HepG2 (cell line): ENCODE measurements around the gene LRRC8D. TPM values are rescaled to one million over a fixed set of nuclear protein-coding genes. Genes with fewer than 3 reads are reported as not detected.

ENCODE experiments used
- ATAC-seq: fragments of 200-7000 bp; cut with Tn5 transposase; 3 replicates; pipeline ENCODE4 v1.9.1; 2020; ENCODE audit warnings: mild to moderate bottlenecking, moderate library complexity
- BruUV-seq: library from RNA; stranded (reverse); fragments of 400-500 nt; replicated peaks from 2 replicates; lab custom pipeline; 2021; lab: Mats Ljungman, UMichigan
- CTCF ChIA-PET: fragments of 300-600 bp; formaldehyde crosslinking; extraction: SDS; loops from one replicate; lab custom pipeline; 2021; ENCODE audit warnings: low total read pairs, inconsistent platforms, low intra/inter-chr PET ratio; lab: Yijun Ruan, JAX
- POLR2A ChIA-PET: fragments of 350-600 bp; sonication (Branson Sonifier 250); formaldehyde crosslinking; loops from one replicate; lab custom pipeline; 2020; ENCODE audit warnings: antibody characterized with exemption, inconsistent platforms; lab: Yijun Ruan, JAX
- DNase-seq: peaks from one replicate; pipeline ENCODE4 v3.0.0-alpha.2; 2015; ENCODE audit warnings: low spot score
- FAIRE-seq: peaks from 3 replicates; lab custom pipeline; 2011; peaks lifted over from hg19 to GRCh38; lab: Jason Lieb, UNC
- H2AFZ ChIP-seq: one replicate; pipeline ENCODE4 v1.6.1; 2011; ENCODE audit warnings: low read length, inconsistent platforms
- H3K27ac ChIP-seq: fragments of 300-600 bp; 3 replicates; pipeline ENCODE4 v1.8.0; 2011; ENCODE audit warnings: mixed run types, mild to moderate bottlenecking, mixed read lengths, low read length, inconsistent platforms; ENCODE audit not compliant: insufficient read depth; ENCODE audit errors: extremely low read length
- H3K27me3 ChIP-seq, 2 experiments: fragments of 200-600 bp in 1 of 2; 2 replicates in 1 of 2; 3 replicates in 1 of 2; pipeline versions ENCODE4 v1.6.0 to v1.8.0; 2011; ENCODE audit warnings: low read length in 2 of 2, mild to moderate bottlenecking in 2 of 2, moderate library complexity in 2 of 2, inconsistent platforms in 1 of 2; ENCODE audit not compliant: insufficient read depth in 2 of 2, control insufficient read depth in 1 of 2
- H3K36me3 ChIP-seq, 2 experiments: fragments of 200-600 bp in 1 of 2; replicated peaks in 1 of 2; 2 replicates in 1 of 2; 3 replicates in 1 of 2; pipeline versions ENCODE4 v1.5.1 to v1.8.0; 2011; ENCODE audit warnings: low read length in 2 of 2, inconsistent platforms in 1 of 2; ENCODE audit not compliant: insufficient read depth in 2 of 2, control insufficient read depth in 1 of 2
- H3K4me1 ChIP-seq: 2 replicates; pipeline ENCODE4 v1.5.1; 2012; ENCODE audit warnings: low read length, inconsistent platforms; ENCODE audit not compliant: insufficient read depth
- H3K4me2 ChIP-seq: 2 replicates; pipeline ENCODE4 v1.6.0; 2011; ENCODE audit warnings: low read depth, low read length, inconsistent platforms
- H3K4me3 ChIP-seq, 3 experiments: fragments of 200-600 bp in 1 of 3; sonication (generic), shearing (Covaris generic) in 1 of 3; replicated peaks in 1 of 3; 2 replicates each; pipeline ENCODE4 v1.5.1; 2011 to 2016; ENCODE audit warnings: low read length in 3 of 3, inconsistent platforms in 2 of 3, low read depth in 2 of 3, mild to moderate bottlenecking in 2 of 3, control low read depth in 1 of 3, mixed read lengths in 1 of 3; ENCODE audit not compliant: insufficient read depth in 1 of 3
- H3K79me2 ChIP-seq: one replicate; pipeline ENCODE4 v1.6.1; 2011; ENCODE audit warnings: low read length, inconsistent platforms; ENCODE audit not compliant: insufficient read depth
- H3K9ac ChIP-seq: 2 replicates; pipeline ENCODE4 v1.6.0; 2011; ENCODE audit warnings: mild to moderate bottlenecking, low read depth, low read length, inconsistent platforms; ENCODE audit not compliant: insufficient read depth
- H3K9me3 ChIP-seq: 2 replicates; pipeline ENCODE4 v1.5.1; 2012; ENCODE audit warnings: mild to moderate bottlenecking, low read length
- H4K20me1 ChIP-seq: 2 replicates; pipeline ENCODE4 v1.6.0; 2011; ENCODE audit warnings: inconsistent platforms, mild to moderate bottlenecking, low read length, moderate library complexity; ENCODE audit not compliant: insufficient read depth
- MTF2 ChIP-seq: sonication (generic); formaldehyde crosslinking; IDR thresholded peaks from 2 replicates; pipeline ENCODE4 v1.5.0; 2020; ENCODE audit warnings: missing genetic modification reagents, borderline replicate concordance
- MYC ChIP-seq: sonication (generic); formaldehyde crosslinking; IDR thresholded peaks from 2 replicates; pipeline ENCODE4 v1.9.0; 2021; ENCODE audit warnings: missing genetic modification reagents, borderline replicate concordance
- NFE2L2 ChIP-seq: fragments of 150-350 bp; IDR thresholded peaks from 2 replicates; pipeline ENCODE4 v1.6.1; 2014; ENCODE audit warnings: low read length
- NKX3-1 ChIP-seq: sonication (generic); formaldehyde crosslinking; IDR thresholded peaks from 2 replicates; pipeline ENCODE4 v1.5.0; 2020; ENCODE audit warnings: missing genetic modification reagents
- PHF21A ChIP-seq: sonication (generic); formaldehyde crosslinking; IDR thresholded peaks from 2 replicates; pipeline ENCODE4 v1.5.0; 2020; ENCODE audit warnings: mild to moderate bottlenecking, missing genetic modification reagents
- RFX1 ChIP-seq: fragments of 450-650 bp; IDR thresholded peaks from 2 replicates; pipeline ENCODE4 v1.6.1; 2017
- RFX3 ChIP-seq: IDR thresholded peaks from 2 replicates; pipeline ENCODE4 v1.6.1; 2016; ENCODE audit warnings: missing biosample characterization, missing genetic modification reagents
- SUZ12 ChIP-seq: fragments of 150-350 bp; IDR thresholded peaks from 2 replicates; pipeline ENCODE4 v1.6.1; 2014; ENCODE audit warnings: low read depth, low read length
- TGIF2 ChIP-seq: IDR thresholded peaks from 2 replicates; pipeline ENCODE4 v1.6.1; 2016; ENCODE audit warnings: control low read depth, missing compliant biosample characterization
- ZBTB1 ChIP-seq: sonication (generic); formaldehyde crosslinking; IDR thresholded peaks from 2 replicates; pipeline ENCODE4 v1.4.0; 2020; ENCODE audit warnings: missing genetic modification reagents, borderline replicate concordance
- ZNF124 ChIP-seq: sonication (generic); formaldehyde crosslinking; IDR thresholded peaks from 2 replicates; pipeline ENCODE4 v1.4.0; 2020; ENCODE audit warnings: missing genetic modification reagents
- ZNF589 ChIP-seq: sonication (generic); formaldehyde crosslinking; conservative IDR thresholded peaks from 2 replicates; pipeline ENCODE4 v1.8.0; 2022; ENCODE audit warnings: mild to moderate bottlenecking, moderate library complexity, missing genetic modification reagents
- ZNF629 ChIP-seq: sonication (generic); formaldehyde crosslinking; conservative IDR thresholded peaks from 2 replicates; pipeline ENCODE4 v1.5.0; 2020; ENCODE audit warnings: missing genetic modification reagents
- ZNF660 ChIP-seq: sonication (generic); formaldehyde crosslinking; IDR thresholded peaks from 2 replicates; pipeline ENCODE4 v1.5.1; 2020; ENCODE audit warnings: mild to moderate bottlenecking, low read depth, missing genetic modification reagents, borderline replicate concordance
- ZNF891 ChIP-seq: sonication (generic); formaldehyde crosslinking; IDR thresholded peaks from 2 replicates; pipeline ENCODE4 v1.5.0; 2020; ENCODE audit warnings: mild to moderate bottlenecking, missing genetic modification reagents
- WGBS: methylation state at CpG from one replicate; pipeline ENCODE4 v1.1.6; 2017; ENCODE audit warnings: low lambda C conversion rate; 5-methylcytosine and 5-hydroxymethylcytosine counted together
- in situ Hi-C: cut with HindIII; loops from 2 replicates; pipeline ENCODE4 v1.10.0; 2017; ENCODE audit warnings: low pct_unique_long_range_greater_than_20kb; ENCODE audit not compliant: extremely low pct_ligation_motif_present
- intact Hi-C: fragments of 100-400 bp; cut with micrococcal nuclease; formaldehyde crosslinking; loops from one replicate; pipeline ENCODE4 v1.10.0; 2022; ENCODE audit not compliant: unreplicated experiment
- polyA plus RNA-seq, 8 experiments: library from polyadenylated mRNA; depleted of rRNA in 3 of 8; stranded (reverse) in 7 of 8; unstranded in 1 of 8; fragments of >200 nt; fragmentation: Illumina TruSeq in 4 of 8; extraction: Trizol in 4 of 8; gene quantifications; 2 replicates each; pipeline versions ENCODE4 v1.2.1 to v1.2.3, GENCODE V29; 2011 to 2016; ENCODE audit warnings: low read depth in 4 of 8, missing spikeins in 1 of 8, mixed read lengths in 1 of 8; ENCODE audit not compliant: insufficient read depth in 1 of 8
- total RNA-seq, 5 experiments: library from RNA; depleted of rRNA; stranded (reverse); fragments of >200 nt; fragmentation: Illumina TruSeq; extraction: Trizol; gene quantifications; 2 replicates each; pipeline ENCODE4 v1.2.3, GENCODE V29; 2016; ENCODE audit warnings: low read depth in 1 of 5
- TF ChIP-seq, protein P1 (sequence below): sonication (generic); formaldehyde crosslinking; IDR thresholded peaks from 2 replicates; pipeline ENCODE4 v1.4.0; 2020; ENCODE audit warnings: mild to moderate bottlenecking, low read depth, missing genetic modification reagents

The LRRC8D gene
- total and polyA plus RNA-seq, 2 of the 13 experiments (the other 11 are each of a cell fraction or from before 2014, with no cell fraction given) = 29.9 to 45.5 TPM

DNA sequence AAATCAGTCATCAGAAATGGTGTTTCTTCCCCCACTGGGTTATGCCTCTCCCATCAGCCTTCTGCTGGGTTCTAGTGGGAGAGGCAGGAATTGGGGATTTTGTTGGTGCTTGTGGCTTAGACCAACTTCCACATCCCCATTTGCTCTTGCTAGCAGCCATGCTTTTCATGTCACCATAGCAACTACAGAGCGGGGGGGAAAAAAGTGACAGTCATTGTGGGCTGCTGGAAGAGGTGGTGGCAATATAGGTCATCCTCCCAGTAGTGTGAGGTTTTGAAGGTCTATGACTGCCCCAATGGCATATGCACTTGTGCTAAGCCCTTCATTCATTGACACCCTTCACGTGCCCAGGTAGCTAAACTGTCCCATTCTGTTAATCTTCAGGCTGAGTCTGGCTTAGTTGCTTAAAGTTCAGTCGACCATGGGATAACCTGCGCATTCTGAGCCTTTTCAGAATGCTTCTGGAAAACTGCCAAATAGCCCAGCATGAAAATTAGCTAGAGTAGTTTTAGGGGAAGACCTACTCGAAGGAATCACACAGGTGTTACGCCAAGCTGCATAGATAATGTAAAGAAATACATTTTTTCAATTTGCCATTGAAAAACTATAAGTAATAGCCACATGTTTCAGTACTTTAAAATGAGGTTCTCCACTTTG is 120.4 kb downstream of the LRRC8D start:
- ATAC-seq = no peak
- H4K20me1 ChIP-seq = no peaks in the 10 kb centered on the region
- FAIRE-seq = no peak
- no peaks in the 10 kb centered on the region; a peak in 2 of 5 replicates for H3K36me3 ChIP-seq
- H3K4me2 ChIP-seq = no peak overlapping the region
- no TSS peak for BruUV-seq
- no peaks in the 10 kb centered on the region for H3K27me3 ChIP-seq
- in situ Hi-C loops (no loop called here), intact Hi-C loops (no loop called here)
- no peaks in the 10 kb centered on the region for H3K9me3 ChIP-seq
- DNase-seq = no peak
- 94% methylated on average over 6 of the region's 6 CpGs for WGBS
- peaks cover 86% of the 10 kb centered on the region for H3K4me1 ChIP-seq
- no peak overlapping the region for H3K9ac ChIP-seq
- ChIA-PET CTCF (no interaction called here), POLR2A (no interaction called here)
- no peak overlapping the region for H3K4me3 ChIP-seq
- no peak overlapping the region for H3K27ac ChIP-seq
- H3K79me2 ChIP-seq = no peaks in the 10 kb centered on the region
- TF ChIP-seq ZNF660 (CRISPR knock-in tag) = no peak
- no peak for TF ChIP-seq MYC (CRISPR knock-in tag)
- no peak for TF ChIP-seq ZNF891 (CRISPR knock-in tag)
- TF ChIP-seq NKX3-1 (CRISPR knock-in tag) = no peak
- TF ChIP-seq RFX1 = peak; percentile 31
- TF ChIP-seq SUZ12 = no peak
- no peak for TF ChIP-seq ZNF589
- no peak for TF ChIP-seq MTF2 (CRISPR knock-in tag)
- TF ChIP-seq NFE2L2 = 0 out of 2 replicates have a peak, but pooled peaks have one; percentile 21
- no peak for TF ChIP-seq ZNF629 (CRISPR knock-in tag)
- 0 out of 2 replicates have a peak, but pooled peaks have one; percentile 12 for TF ChIP-seq RFX3 (CRISPR knock-in tag)
- no peak for TF ChIP-seq PHF21A (CRISPR knock-in tag)
- TF ChIP-seq ZNF124 (CRISPR knock-in tag) = no peak
- TF ChIP-seq TGIF2 (CRISPR knock-in tag) = no peak
- TF ChIP-seq, protein P1, sequence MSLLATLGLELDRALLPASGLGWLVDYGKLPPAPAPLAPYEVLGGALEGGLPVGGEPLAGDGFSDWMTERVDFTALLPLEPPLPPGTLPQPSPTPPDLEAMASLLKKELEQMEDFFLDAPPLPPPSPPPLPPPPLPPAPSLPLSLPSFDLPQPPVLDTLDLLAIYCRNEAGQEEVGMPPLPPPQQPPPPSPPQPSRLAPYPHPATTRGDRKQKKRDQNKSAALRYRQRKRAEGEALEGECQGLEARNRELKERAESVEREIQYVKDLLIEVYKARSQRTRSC (CRISPR knock-in tag) = no peak
- TF ChIP-seq ZBTB1 (CRISPR knock-in tag) = no peak
- H2AFZ ChIP-seq = no peak overlapping the region
